H1 (cell line): Measurements from ENCODE around the gene FCAMR. TPM values are rescaled to one million over a fixed set of nuclear protein-coding genes. Genes with fewer than 3 reads are reported as not detected.

ENCODE experiments used
- CTCF ChIA-PET: fragments of 300-600 bp; sonication (Branson Sonifier 250); formaldehyde crosslinking; loops from one replicate; lab custom pipeline; 2021; ENCODE audit not compliant: partially characterized antibody; lab: Charles Lee
- POLR2A ChIA-PET: fragments of 300-600 bp; sonication (Branson Sonifier 250); formaldehyde crosslinking; loops from one replicate; lab custom pipeline; 2021; ENCODE audit warnings: inconsistent platforms; ENCODE audit not compliant: partially characterized antibody; lab: Charles Lee
- DNase-seq, 2 experiments: peaks; one replicate each; pipeline versions ENCODE4 v3.0.0 to v3.0.0-alpha.2; 2010 to 2022; ENCODE audit warnings: low spot score in 2 of 2, low read depth in 1 of 2, mixed read lengths in 1 of 2
- FAIRE-seq: peaks from 2 replicates; lab custom pipeline; 2011; peaks lifted over from hg19 to GRCh38; lab: Jason Lieb, UNC
- H2AFZ ChIP-seq: 2 replicates; pipeline ENCODE4 v1.8.1; 2012; ENCODE audit warnings: low read length, inconsistent platforms
- H2AK5ac ChIP-seq: 2 replicates; pipeline ENCODE4 v1.6.1; 2013; ENCODE audit warnings: low read depth, low read length
- H2BK120ac ChIP-seq: replicated peaks from 2 replicates; pipeline ENCODE3; 2013; ENCODE audit warnings: low read depth, low read length, inconsistent platforms
- H2BK12ac ChIP-seq: 2 replicates; pipeline ENCODE4 v1.6.1; 2013; ENCODE audit warnings: low read depth, low read length
- H2BK15ac ChIP-seq: 2 replicates; pipeline ENCODE4 v1.6.1; 2013; ENCODE audit warnings: low read length
- H2BK20ac ChIP-seq: 2 replicates; pipeline ENCODE4 v1.6.1; 2013; ENCODE audit warnings: low read length
- H2BK5ac ChIP-seq: 2 replicates; pipeline ENCODE4 v1.6.1; 2013; ENCODE audit warnings: low read depth, low read length
- H3K14ac ChIP-seq: 2 replicates; pipeline ENCODE4 v1.6.1; 2013; ENCODE audit warnings: inconsistent platforms; ENCODE audit not compliant: insufficient read length
- H3K18ac ChIP-seq: 2 replicates; pipeline ENCODE4 v1.6.1; 2013; ENCODE audit warnings: low read length; ENCODE audit errors: extremely low read depth
- H3K23ac ChIP-seq: 2 replicates; pipeline ENCODE4 v1.6.1; 2013; ENCODE audit warnings: inconsistent platforms; ENCODE audit not compliant: insufficient read length
- H3K23me2 ChIP-seq: 2 replicates; pipeline ENCODE4 v1.6.1; 2013; ENCODE audit warnings: low read depth, low read length
- H3K27ac ChIP-seq: 2 replicates; pipeline ENCODE4 v1.6.1; 2011; ENCODE audit warnings: low read depth, low read length, inconsistent platforms
- H3K27me3 ChIP-seq, 4 experiments: replicated peaks in 1 of 4; 1 replicate in 1 of 4; 2 replicates in 3 of 4; pipeline versions ENCODE4 v1.6.1 to v1.8.1; 2011 to 2013; ENCODE audit warnings: low read length in 3 of 4, mild to moderate bottlenecking in 3 of 4, inconsistent platforms in 2 of 4, mixed read lengths in 2 of 4, moderate library complexity in 1 of 4; ENCODE audit not compliant: control insufficient read depth in 3 of 4, insufficient read depth in 3 of 4; ENCODE audit errors: extremely low read depth in 1 of 4
- H3K36me3 ChIP-seq, 4 experiments: 2 replicates each; pipeline versions ENCODE4 v1.6.1 to v1.8.1; 2011 to 2013; ENCODE audit warnings: mild to moderate bottlenecking in 4 of 4, low read length in 3 of 4, moderate library complexity in 2 of 4, control low read depth in 1 of 4, inconsistent platforms in 1 of 4; ENCODE audit not compliant: insufficient read depth in 4 of 4, control insufficient read depth in 2 of 4
- H3K4ac ChIP-seq: replicated peaks from 2 replicates; pipeline ENCODE3; 2013; ENCODE audit warnings: low read length, low read depth, mixed read lengths, inconsistent platforms; ENCODE audit not compliant: insufficient read length
- H3K4me1 ChIP-seq, 4 experiments: replicated peaks in 1 of 4; 1 replicate in 1 of 4; 2 replicates in 3 of 4; pipeline versions ENCODE4 v1.6.1 to v1.8.1; 2011 to 2013; ENCODE audit warnings: low read length in 3 of 4, inconsistent platforms in 2 of 4, mixed read lengths in 1 of 4; ENCODE audit not compliant: insufficient read depth in 4 of 4, control insufficient read depth in 3 of 4
- H3K4me2 ChIP-seq, 2 experiments: 2 replicates each; pipeline versions ENCODE4 v1.6.1 to v1.8.1; 2011 to 2013; ENCODE audit warnings: low read depth in 2 of 2, low read length in 2 of 2, control low read depth in 1 of 2, inconsistent platforms in 1 of 2, mild to moderate bottlenecking in 1 of 2; ENCODE audit not compliant: insufficient read depth in 1 of 2
- H3K4me3 ChIP-seq, 4 experiments: fragments of 200-600, 300-600 bp in 1 of 4; sonication (generic), shearing (Covaris generic), sonication (Bioruptor Twin) in 1 of 4; 2 replicates each; pipeline versions ENCODE4 v1.5.1 to v1.8.1; 2011 to 2016; ENCODE audit warnings: low read length in 4 of 4, low read depth in 3 of 4, control low read depth in 2 of 4, inconsistent platforms in 2 of 4, mild to moderate bottlenecking in 2 of 4, mixed read lengths in 1 of 4, moderate library complexity in 1 of 4; ENCODE audit not compliant: insufficient read depth in 2 of 4; ENCODE audit errors: extremely low read depth in 1 of 4
- H3K56ac ChIP-seq: replicated peaks from 2 replicates; pipeline ENCODE3; 2013; ENCODE audit warnings: low read depth, mild to moderate bottlenecking, mixed read lengths, low read length, inconsistent platforms; ENCODE audit not compliant: insufficient read length
- H3K79me1 ChIP-seq: 2 replicates; pipeline ENCODE4 v1.6.1; 2013; ENCODE audit warnings: low read depth, low read length, control low read depth
- H3K79me2 ChIP-seq, 2 experiments: 2 replicates each; pipeline versions ENCODE4 v1.6.1 to v1.8.1; 2012 to 2013; ENCODE audit warnings: low read length in 2 of 2, mild to moderate bottlenecking in 2 of 2, inconsistent platforms in 1 of 2; ENCODE audit not compliant: insufficient read depth in 2 of 2, control insufficient read depth in 1 of 2
- H3K9ac ChIP-seq, 4 experiments: replicated peaks in 1 of 4; 1 replicate in 1 of 4; 2 replicates in 3 of 4; pipeline versions ENCODE4 v1.6.1 to v1.8.1; 2011 to 2013; ENCODE audit warnings: low read depth in 3 of 4, low read length in 3 of 4, control low read depth in 2 of 4, mild to moderate bottlenecking in 2 of 4, moderate library complexity in 2 of 4, inconsistent platforms in 1 of 4; ENCODE audit errors: extremely low read depth in 1 of 4
- H3K9me3 ChIP-seq, 2 experiments: 2 replicates each; pipeline versions ENCODE4 v1.6.1 to v1.8.1; 2012 to 2013; ENCODE audit warnings: mild to moderate bottlenecking in 2 of 2, moderate library complexity in 2 of 2, control low read depth in 1 of 2, inconsistent platforms in 1 of 2, low read depth in 1 of 2, low read length in 1 of 2, mixed read lengths in 1 of 2; ENCODE audit not compliant: insufficient read depth in 2 of 2
- H4K20me1 ChIP-seq, 2 experiments: replicated peaks in 1 of 2; 2 replicates each; pipeline versions ENCODE3 to v1.8.1; 2011 to 2013; ENCODE audit warnings: inconsistent platforms in 2 of 2, low read length in 2 of 2, mild to moderate bottlenecking in 1 of 2; ENCODE audit not compliant: insufficient read depth in 2 of 2, control insufficient read depth in 1 of 2
- H4K5ac ChIP-seq: 2 replicates; pipeline ENCODE4 v1.6.1; 2013; ENCODE audit warnings: low read length, low read depth, mixed read lengths, inconsistent platforms; ENCODE audit not compliant: insufficient read length
- H4K8ac ChIP-seq: 2 replicates; pipeline ENCODE4 v1.8.0; 2013; ENCODE audit warnings: mild to moderate bottlenecking, moderate library complexity, low read length, inconsistent platforms; ENCODE audit not compliant: insufficient read depth; ENCODE audit errors: extremely low read depth
- H4K91ac ChIP-seq: replicated peaks from 2 replicates; pipeline ENCODE3; 2013; ENCODE audit warnings: low read length, mixed read lengths, inconsistent platforms; ENCODE audit not compliant: insufficient read length
- CBX8 ChIP-seq: fragments of 300-800, 300-1000 bp; sonication (generic); IDR thresholded peaks from 2 replicates; pipeline ENCODE4 v1.7.1; 2016; ENCODE audit warnings: low read depth, low read length, borderline replicate concordance
- EGR1 ChIP-seq: IDR thresholded peaks from 2 replicates; pipeline ENCODE4 v1.6.1; 2011; ENCODE audit warnings: low read depth, low read length, borderline replicate concordance
- EZH2 ChIP-seq: fragments of 200-600 bp; sonication (generic); IDR thresholded peaks from 2 replicates; pipeline ENCODE4 v1.7.1; 2012; ENCODE audit warnings: low read depth, mild to moderate bottlenecking, moderate library complexity, low read length, inconsistent platforms; ENCODE audit not compliant: severe bottlenecking
- ZNF274 ChIP-seq: IDR thresholded peaks from 2 replicates; pipeline ENCODE4 v1.7.0; 2012; ENCODE audit warnings: low read length, borderline replicate concordance; ENCODE audit errors: extremely low read depth
- WGBS, 2 experiments: shearing (Covaris generic) in 1 of 2; methylation state at CpG; one replicate each; pipeline versions ENCODE4 v1.1.6 to v1.1.7; 2013 to 2015; ENCODE audit warnings: low lambda C conversion rate in 2 of 2, mixed read lengths in 2 of 2, inconsistent platforms in 1 of 2, low coverage in 1 of 2, missing lambda C conversion rate in 1 of 2; ENCODE audit not compliant: insufficient replicate concordance in 2 of 2, insufficient coverage in 1 of 2, insufficient read length in 1 of 2; ENCODE audit errors: extremely low coverage in 1 of 2, missing lambda C conversion rate in 1 of 2; 5-methylcytosine and 5-hydroxymethylcytosine counted together
- polyA plus RNA-seq, 7 experiments: library from polyadenylated mRNA; depleted of rRNA in 3 of 7; stranded (reverse) in 5 of 7; unstranded in 2 of 7; fragments of >200 nt in 5 of 7; fragments of 200-250 nt in 2 of 7; gene quantifications; 1 replicate in 5 of 7; 2 replicates in 1 of 7; 4 replicates in 1 of 7; pipeline versions ENCODE4 v1.2.1 to v1.2.3, GENCODE V29; 2011 to 2013; ENCODE audit warnings: missing spikeins in 2 of 7, mixed read lengths in 2 of 7
- total RNA-seq: library from RNA; stranded (reverse); fragmentation: NEBNext Ultra II Directional; extraction: Animal tissue kit (Norgen Biotek cat#: 25700); gene quantifications from 2 replicates; pipeline ENCODE4 v1.2.1, GENCODE V29; 2021

Gene FCAMR
- total and polyA plus RNA-seq, 2 of the 8 experiments (the other 6 are each of a cell fraction or from before 2014, with no cell fraction given), result not detected

DNA sequence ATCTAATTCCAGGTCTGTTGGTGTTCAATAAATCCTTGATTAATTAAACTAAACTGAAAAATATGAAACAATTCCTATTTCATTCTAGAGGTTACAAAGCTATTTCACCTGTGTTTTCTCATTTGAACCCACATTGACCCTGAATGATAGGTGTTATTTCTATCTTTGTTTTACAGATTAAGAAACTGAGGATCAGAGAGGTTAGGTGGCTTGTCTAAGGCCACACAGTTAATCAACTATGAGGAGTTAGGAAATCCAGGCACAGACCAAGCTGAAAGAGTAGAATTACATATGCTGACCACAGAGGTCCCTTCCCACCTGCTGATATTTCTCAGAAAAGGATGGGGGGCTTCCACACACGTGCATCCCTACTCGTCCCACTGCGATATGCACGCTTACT, 24.5 kb downstream of the FCAMR start:
- no peak overlapping the region for H4K8ac ChIP-seq
- H3K27ac ChIP-seq, result no peak overlapping the region
- DNase-seq (no peak), FAIRE-seq (no peak)
- H3K23me2 ChIP-seq, result no peaks in the 10 kb centered on the region
- no peak overlapping the region for H4K91ac ChIP-seq
- H3K4ac ChIP-seq, result no peak overlapping the region
- no peaks in the 10 kb centered on the region for H3K27me3 ChIP-seq
- no peak overlapping the region for H2BK12ac ChIP-seq
- H3K9ac ChIP-seq, result no peak overlapping the region
- H2BK20ac ChIP-seq, result no peak overlapping the region
- H3K23ac ChIP-seq, result no peak overlapping the region
- H4K20me1 ChIP-seq, result no peaks in the 10 kb centered on the region
- WGBS, 2 experiments, result 84% methylated on average over 4 of the region's 4 CpGs; no CpG with 5 or more reads in 1 of the 2 experiments
- no peak for TF ChIP-seq EGR1
- TF ChIP-seq CBX8, result no peak
- TF ChIP-seq ZNF274, result no peak
- TF ChIP-seq EZH2, result no peak
- no peaks in the 10 kb centered on the region for H3K9me3 ChIP-seq
- H3K56ac ChIP-seq, result no peak overlapping the region
- no peak overlapping the region for H2BK15ac ChIP-seq
- ChIA-PET CTCF (interaction anchor here (1.2 to 13.6 kb wide), 5 partner anchors 15 to 37 kb away, joined by 3 to 226 read pairs (median 5); no protein-coding TSS in a partner anchor), POLR2A (no interaction called here)
- H4K5ac ChIP-seq, result no peak overlapping the region
- H3K18ac ChIP-seq, result no peak overlapping the region
- no peak overlapping the region for H2BK5ac ChIP-seq
- H3K14ac ChIP-seq, result no peak overlapping the region
- no peak overlapping the region for H3K4me3 ChIP-seq
- H3K4me2 ChIP-seq, result no peak overlapping the region
- no peaks in the 10 kb centered on the region for H3K79me1 ChIP-seq
- no peaks in the 10 kb centered on the region for H3K79me2 ChIP-seq
- no peak overlapping the region for H2BK120ac ChIP-seq
- no peaks in the 10 kb centered on the region; a peak in 1 of 7 replicates for H3K4me1 ChIP-seq
- H2AFZ ChIP-seq, result no peak overlapping the region; the same call in 1 of the 2 replicates
- no peaks in the 10 kb centered on the region for H3K36me3 ChIP-seq
- H2AK5ac ChIP-seq, result no peak overlapping the region
